ENCODE data around the gene TRIM71.

GRCh38 chr3:32837789-32838188 lies 20.0 kb downstream of the TRIM71 start:
- no peak for TF ChIP-seq CTCF (IDR thresholded peaks at IDR 0.05)
- no peak for TF ChIP-seq POLR2AphosphoS5 (IDR thresholded peaks at IDR 0.05; ENCODE audit: low read depth, low read length)
- TF ChIP-seq TCF7L2 (IDR thresholded peaks at IDR 0.05; ENCODE audit: low read depth, low read length): no peak
- no peak for TF ChIP-seq SIN3A (IDR thresholded peaks at IDR 0.05; ENCODE audit: borderline replicate concordance, insufficient read depth, low read depth, low read length)

Measured in Panc1 (cell line).